OCI-LY7 (cell line): ENCODE measurements around the gene KHDC1. TPM values are rescaled to one million over a fixed set of nuclear protein-coding genes. Genes with fewer than 3 reads are reported as not detected.
"Not testable (repeated sequence)": the region's sequence is repeated elsewhere in the genome, so short reads cannot be mapped to it uniquely, and the experiment has no call there.

Experiments
- BruUV-seq: library from RNA; stranded (reverse); fragments of 400-500 nt; replicated peaks from 2 replicates; lab custom pipeline; 2021; lab: Mats Ljungman, UMichigan
- CTCF ChIA-PET: fragments of 300-600 bp; sonication (Branson Sonifier 250); formaldehyde crosslinking; loops from one replicate; lab custom pipeline; 2022; ENCODE audit warnings: antibody characterized with exemption; ENCODE audit not compliant: unreplicated experiment; lab: Charles Lee
- POLR2A ChIA-PET: fragments of 300-600 bp; sonication (Branson Sonifier 250); formaldehyde crosslinking; loops from one replicate; lab custom pipeline; 2022; ENCODE audit warnings: antibody characterized with exemption; lab: Charles Lee
- DNase-seq: peaks from one replicate; pipeline ENCODE4 v3.0.0-alpha.2; 2015; ENCODE audit warnings: low spot score
- H2AFZ ChIP-seq: fragments of 200-600 bp; sonication (generic), shearing (Covaris generic); 2 replicates; pipeline ENCODE4 v1.6.1; 2014; ENCODE audit warnings: mild to moderate bottlenecking, antibody characterized with exemption, low read length, moderate library complexity
- H3K27ac ChIP-seq: fragments of 200-600 bp; sonication (generic); 2 replicates; pipeline ENCODE4 v1.5.1; 2014; ENCODE audit warnings: mixed run types, low read depth, mild to moderate bottlenecking, moderate library complexity, low read length, inconsistent platforms; ENCODE audit not compliant: poor library complexity, severe bottlenecking
- H3K36me3 ChIP-seq: fragments of 200-600 bp; sonication (generic); 2 replicates; pipeline ENCODE4 v1.6.1; 2014; ENCODE audit warnings: mild to moderate bottlenecking, antibody characterized with exemption, low read length, moderate library complexity, mixed read lengths; ENCODE audit not compliant: insufficient read depth
- H3K4me1 ChIP-seq: fragments of 200-600 bp; sonication (generic); 2 replicates; pipeline ENCODE4 v1.5.1; 2014; ENCODE audit warnings: mild to moderate bottlenecking, low read length; ENCODE audit not compliant: insufficient read depth, poor library complexity, severe bottlenecking
- H3K4me2 ChIP-seq: fragments of 200-600 bp; sonication (generic); 2 replicates; pipeline ENCODE4 v1.6.1; 2014; ENCODE audit warnings: mild to moderate bottlenecking, low read length
- H3K4me3 ChIP-seq: fragments of 200-600 bp; sonication (generic); 2 replicates; pipeline ENCODE4 v1.5.1; 2014; ENCODE audit warnings: mild to moderate bottlenecking, low read depth, low read length; ENCODE audit not compliant: poor library complexity, severe bottlenecking
- H3K79me2 ChIP-seq: fragments of 200-600 bp; sonication (generic); 2 replicates; pipeline ENCODE4 v1.6.1; 2016; ENCODE audit warnings: low read depth, mild to moderate bottlenecking, low read length, moderate library complexity, mixed read lengths; ENCODE audit not compliant: insufficient read depth
- H3K9me2 ChIP-seq: fragments of 200-600 bp; sonication (generic); 2 replicates; pipeline ENCODE4 v1.6.1; 2016; ENCODE audit warnings: mild to moderate bottlenecking, low read length, mixed read lengths; ENCODE audit not compliant: insufficient read depth
- H3K9me3 ChIP-seq: fragments of 200-600 bp; sonication (generic); 2 replicates; pipeline ENCODE4 v1.6.1; 2014; ENCODE audit warnings: mild to moderate bottlenecking, mixed run types, low read length, mixed read lengths
- H4K20me1 ChIP-seq: fragments of 200-600 bp; sonication (generic); 2 replicates; pipeline ENCODE4 v1.6.1; 2014; ENCODE audit warnings: mild to moderate bottlenecking, antibody characterized with exemption, low read length, moderate library complexity, mixed read lengths; ENCODE audit not compliant: insufficient read depth
- EZH2phosphoT487 ChIP-seq: fragments of 200-600 bp; sonication (generic); IDR thresholded peaks from 2 replicates; pipeline ENCODE4 v1.6.1; 2018; ENCODE audit warnings: low read depth, borderline replicate concordance, mild to moderate bottlenecking, mixed run types, antibody characterized with exemption, low read length, moderate library complexity, mixed read lengths
- intact Hi-C: fragments of 100-400 bp; cut with micrococcal nuclease; formaldehyde crosslinking; loops from one replicate; pipeline ENCODE4 v1.10.0; 2022; ENCODE audit not compliant: unreplicated experiment
- total RNA-seq, 2 experiments: library from RNA; depleted of rRNA in 1 of 2; stranded (reverse); fragments of >200 nt in 1 of 2; shearing (Covaris generic) in 1 of 2; gene quantifications; 2 replicates each; pipeline ENCODE4 v1.2.3, GENCODE V29; 2014 to 2022
- TF ChIP-seq, protein P1 (sequence below): fragments of 200-600 bp; sonication (generic); conservative IDR thresholded peaks from 2 replicates; pipeline ENCODE4 v1.5.1; 2014; ENCODE audit warnings: mild to moderate bottlenecking, antibody characterized with exemption, low read length, moderate library complexity, mixed read lengths

KHDC1 gene
- total RNA-seq, 2 experiments from 2014 or later: 16.2 to 22.3 TPM

- peaks cover 10% of the 10 kb centered on the region; the same call in 1 of the 2 replicates for H3K79me2 ChIP-seq
- peak overlapping the region; percentile 94 for H2AFZ ChIP-seq
- peak overlapping the region; percentile 82 for H3K4me2 ChIP-seq
- BruUV-seq: no TSS peak
- H3K4me1 ChIP-seq: peaks cover 23% of the 10 kb centered on the region
- peak; percentile 42 for DNase-seq
- H3K9me2 ChIP-seq: no peaks in the 10 kb centered on the region
- peak overlapping the region; percentile 87 for H3K4me3 ChIP-seq
- ChIA-PET CTCF (no interaction called here), POLR2A (interaction anchor here (0.6 to 1.9 kb wide), 5 partner anchors 17 to 1704 kb away, joined by 3 to 8 read pairs (median 7); no protein-coding TSS in a partner anchor)
- peaks cover 7% of the 10 kb centered on the region for H4K20me1 ChIP-seq
- intact Hi-C loops: loop anchor here (1.0 to 5.0 kb wide), 2 partner anchors 47 to 641 kb away; partner anchors contain the start of gene KCNQ5
- H3K36me3 ChIP-seq: peaks cover 22% of the 10 kb centered on the region
- no peaks in the 10 kb centered on the region for H3K9me3 ChIP-seq
- peak overlapping the region; percentile 59 for H3K27ac ChIP-seq
- TF ChIP-seq, protein P1, sequence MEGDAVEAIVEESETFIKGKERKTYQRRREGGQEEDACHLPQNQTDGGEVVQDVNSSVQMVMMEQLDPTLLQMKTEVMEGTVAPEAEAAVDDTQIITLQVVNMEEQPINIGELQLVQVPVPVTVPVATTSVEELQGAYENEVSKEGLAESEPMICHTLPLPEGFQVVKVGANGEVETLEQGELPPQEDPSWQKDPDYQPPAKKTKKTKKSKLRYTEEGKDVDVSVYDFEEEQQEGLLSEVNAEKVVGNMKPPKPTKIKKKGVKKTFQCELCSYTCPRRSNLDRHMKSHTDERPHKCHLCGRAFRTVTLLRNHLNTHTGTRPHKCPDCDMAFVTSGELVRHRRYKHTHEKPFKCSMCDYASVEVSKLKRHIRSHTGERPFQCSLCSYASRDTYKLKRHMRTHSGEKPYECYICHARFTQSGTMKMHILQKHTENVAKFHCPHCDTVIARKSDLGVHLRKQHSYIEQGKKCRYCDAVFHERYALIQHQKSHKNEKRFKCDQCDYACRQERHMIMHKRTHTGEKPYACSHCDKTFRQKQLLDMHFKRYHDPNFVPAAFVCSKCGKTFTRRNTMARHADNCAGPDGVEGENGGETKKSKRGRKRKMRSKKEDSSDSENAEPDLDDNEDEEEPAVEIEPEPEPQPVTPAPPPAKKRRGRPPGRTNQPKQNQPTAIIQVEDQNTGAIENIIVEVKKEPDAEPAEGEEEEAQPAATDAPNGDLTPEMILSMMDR: no peak
These were observed 544 bp upstream of the KHDC1 start for GRCh38 chr6:73263570-73263909.

- no peak overlapping the region for H3K27ac ChIP-seq
- H3K36me3 ChIP-seq: no peaks in the 10 kb centered on the region
- peaks cover 6% of the 10 kb centered on the region; the same call in 1 of the 2 replicates for H3K79me2 ChIP-seq
- no peaks in the 10 kb centered on the region for H4K20me1 ChIP-seq
- no peak for TF ChIP-seq EZH2phosphoT487
- TF ChIP-seq, protein P1: no peak
- H2AFZ ChIP-seq: no peak overlapping the region
- no peak overlapping the region for H3K4me2 ChIP-seq
- no peaks in the 10 kb centered on the region for H3K9me2 ChIP-seq
- peaks cover 11% of the 10 kb centered on the region for H3K4me1 ChIP-seq
- ChIA-PET POLR2A (no interaction called here), CTCF (no interaction called here)
- BruUV-seq: no TSS peak
- no peaks in the 10 kb centered on the region for H3K9me3 ChIP-seq
- no peak overlapping the region for H3K4me3 ChIP-seq
- no peak for DNase-seq
- intact Hi-C loops: no loop called here
These were observed 4.3 kb downstream of the KHDC1 start for GRCh38 chr6:73258721-73259120.

DNA sequence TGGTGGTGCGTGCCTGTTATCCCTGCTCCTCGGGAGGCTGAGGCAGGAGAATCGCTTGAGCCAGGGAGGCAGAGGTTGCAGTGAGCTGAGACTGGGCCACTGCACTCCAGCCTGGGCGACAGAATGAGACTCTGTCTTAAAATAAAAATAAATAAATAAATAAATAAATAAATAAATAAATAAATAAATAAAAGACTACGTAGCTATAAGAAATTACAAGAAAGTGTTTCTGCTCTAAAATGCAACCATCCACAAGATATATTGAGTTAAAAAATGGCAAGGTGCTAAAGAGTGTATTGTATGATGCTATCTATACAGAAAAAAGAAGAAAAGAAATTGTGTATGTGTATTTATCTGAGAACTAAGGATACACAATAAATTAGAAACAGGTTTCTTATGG lies 8.7 kb downstream of the KHDC1 start:
- CTCF ChIA-PET, H3K9me3 ChIP-seq, H3K4me2 ChIP-seq, BruUV-seq, H3K4me1 ChIP-seq, H3K9me2 ChIP-seq, intact Hi-C loops, DNase-seq, H3K79me2 ChIP-seq, H3K36me3 ChIP-seq, H4K20me1 ChIP-seq, H3K27ac ChIP-seq, H2AFZ ChIP-seq, H3K4me3 ChIP-seq: not testable (repeated sequence)
- POLR2A ChIA-PET: interaction anchor here (0.6 to 0.8 kb wide), 8 partner anchors 27 to 946 kb away, joined by 3 to 6 read pairs (median 4); no protein-coding TSS in a partner anchor
